Measurements from ENCODE around the gene UGT1A1. TPM values are rescaled to one million over a fixed set of nuclear protein-coding genes. Genes with fewer than 3 reads are reported as not detected.
"Not testable (repeated sequence)": the region's sequence is repeated elsewhere in the genome, so short reads cannot be mapped to it uniquely, and the experiment has no call there.

Gene UGT1A1
- total RNA-seq (2014; rRNA removed; shearing (Covaris generic)) = not detected in 2 replicates
- not detected in 2 replicates for polyA plus RNA-seq (2015; cell fraction: cytosol; rRNA removed)
- polyA plus RNA-seq (2015; cell fraction: nucleus; rRNA removed) = not detected in 2 replicates

- in situ Hi-C loops (cut with HindIII; ENCODE audit: low pct_unique_long_range_greater_than_20kb, low sequenced_read_pairs) = no loop called here
- DNase-seq (ENCODE audit: low read depth, low spot score) = no peak
These were observed at the start of gene UGT1A1 for GRCh38 chr2:233760043-233760442. TSS of gene UGT1A1 (plus strand) at chr2:233760270. CDS start at chr2:233760288, 18 bp downstream.

GRCh38 chr2:233711312-233712008 lies 48.6 kb upstream of the UGT1A1 start:
- peak; percentile 77 for DNase-seq (ENCODE audit: low read depth, low spot score)
- in situ Hi-C loops (cut with HindIII; ENCODE audit: low pct_unique_long_range_greater_than_20kb, low sequenced_read_pairs) = no loop called here

- no peak for DNase-seq (ENCODE audit: low read depth, low spot score)
- in situ Hi-C loops (cut with HindIII; ENCODE audit: low pct_unique_long_range_greater_than_20kb, low sequenced_read_pairs) = no loop called here
These were observed 47.3 kb upstream of the UGT1A1 start, which contains the start of gene UGT1A5 for GRCh38 chr2:233712611-233713261. TSS of gene UGT1A5 (plus strand) at chr2:233712907. CDS start at chr2:233712992, 85 bp downstream.

GRCh38 chr2:233713262-233713615 lies 46.8 kb upstream of the UGT1A1 start:
- in situ Hi-C loops (cut with HindIII; ENCODE audit: low pct_unique_long_range_greater_than_20kb, low sequenced_read_pairs) = no loop called here
- no peak for DNase-seq (ENCODE audit: low read depth, low spot score)

- in situ Hi-C loops (cut with HindIII; ENCODE audit: low pct_unique_long_range_greater_than_20kb, low sequenced_read_pairs) = no loop called here
- no peak for DNase-seq (ENCODE audit: low read depth, low spot score)
These were observed 45.9 kb upstream of the UGT1A1 start for GRCh38 chr2:233714121-233714520.

- in situ Hi-C loops (cut with HindIII; ENCODE audit: low pct_unique_long_range_greater_than_20kb, low sequenced_read_pairs) = no loop called here
These were observed 41.5 kb upstream of the UGT1A1 start, which contains the start of gene UGT1A4 for GRCh38 chr2:233718552-233718951. TSS of gene UGT1A4 (plus strand) at chr2:233718736. CDS start at chr2:233718821, 85 bp downstream.

GRCh38 chr2:233728723-233729301 lies 31.3 kb upstream of the UGT1A1 start, which contains the start of gene UGT1A3:
TSS of gene UGT1A3 (plus strand) at chr2:233729042. CDS start at chr2:233729127, 85 bp downstream.
- in situ Hi-C loops (cut with HindIII; ENCODE audit: low pct_unique_long_range_greater_than_20kb, low sequenced_read_pairs) = no loop called here
- no peak for DNase-seq (ENCODE audit: low read depth, low spot score)

More at GRCh38 chr2:233718552-233718951, 41.5 kb upstream of the UGT1A1 start, which contains the start of gene UGT1A4:
- DNase-seq (ENCODE audit: low read depth, low spot score) = no peak

GRCh38 chr2:233736868-233737653 lies 23.0 kb upstream of the UGT1A1 start:
- in situ Hi-C loops (cut with HindIII; ENCODE audit: low pct_unique_long_range_greater_than_20kb, low sequenced_read_pairs); DNase-seq (ENCODE audit: low read depth, low spot score): not testable (repeated sequence)

- in situ Hi-C loops (cut with HindIII; ENCODE audit: low pct_unique_long_range_greater_than_20kb, low sequenced_read_pairs) = no loop called here
- DNase-seq (ENCODE audit: low read depth, low spot score) = no peak
These were observed 19.2 kb upstream of the UGT1A1 start for GRCh38 chr2:233740870-233741269.

- in situ Hi-C loops (cut with HindIII; ENCODE audit: low pct_unique_long_range_greater_than_20kb, low sequenced_read_pairs) = no loop called here
- no peak for DNase-seq (ENCODE audit: low read depth, low spot score)
These were observed 16.4 kb upstream of the UGT1A1 start for GRCh38 chr2:233743464-233744259.

GRCh38 chr2:233745073-233745755 lies 14.9 kb upstream of the UGT1A1 start:
- no peak for DNase-seq (ENCODE audit: low read depth, low spot score)
- in situ Hi-C loops (cut with HindIII; ENCODE audit: low pct_unique_long_range_greater_than_20kb, low sequenced_read_pairs) = no loop called here

GRCh38 chr2:233745838-233746237 lies 14.2 kb upstream of the UGT1A1 start:
- DNase-seq (ENCODE audit: low read depth, low spot score); in situ Hi-C loops (cut with HindIII; ENCODE audit: low pct_unique_long_range_greater_than_20kb, low sequenced_read_pairs): not testable (repeated sequence)

- in situ Hi-C loops (cut with HindIII; ENCODE audit: low pct_unique_long_range_greater_than_20kb, low sequenced_read_pairs) = no loop called here
- no peak for DNase-seq (ENCODE audit: low read depth, low spot score)
These were observed 13.4 kb upstream of the UGT1A1 start for GRCh38 chr2:233746475-233747282.

GRCh38 chr2:233747283-233747544 lies 12.9 kb upstream of the UGT1A1 start:
- no peak for DNase-seq (ENCODE audit: low read depth, low spot score)
- in situ Hi-C loops (cut with HindIII; ENCODE audit: low pct_unique_long_range_greater_than_20kb, low sequenced_read_pairs) = no loop called here

GRCh38 chr2:233750689-233751088 lies 9.4 kb upstream of the UGT1A1 start:
- in situ Hi-C loops (cut with HindIII; ENCODE audit: low pct_unique_long_range_greater_than_20kb, low sequenced_read_pairs); DNase-seq (ENCODE audit: low read depth, low spot score): not testable (repeated sequence)

All from SK-MEL-5 (cell line).